Measurements from ENCODE around the gene TC2N. TPM values are rescaled to one million over a fixed set of nuclear protein-coding genes. Genes with fewer than 3 reads are reported as not detected.

TC2N gene
- total and polyA plus RNA-seq, 2 experiments from 2014 or later, result 0.05 to 0.77 TPM

GRCh38 chr14:91753501-91754128, 113.7 kb downstream of the TC2N start:
- DNase-seq (ENCODE audit: low read depth in 1 of 2, low spot score in 1 of 2), result no peak
- no peaks in the 10 kb centered on the region for H3K9me3 ChIP-seq (ENCODE audit: low read depth)
- no peak overlapping the region for H3K4me3 ChIP-seq
- H3K36me3 ChIP-seq, result no peaks in the 10 kb centered on the region
- TF ChIP-seq, protein P1, sequence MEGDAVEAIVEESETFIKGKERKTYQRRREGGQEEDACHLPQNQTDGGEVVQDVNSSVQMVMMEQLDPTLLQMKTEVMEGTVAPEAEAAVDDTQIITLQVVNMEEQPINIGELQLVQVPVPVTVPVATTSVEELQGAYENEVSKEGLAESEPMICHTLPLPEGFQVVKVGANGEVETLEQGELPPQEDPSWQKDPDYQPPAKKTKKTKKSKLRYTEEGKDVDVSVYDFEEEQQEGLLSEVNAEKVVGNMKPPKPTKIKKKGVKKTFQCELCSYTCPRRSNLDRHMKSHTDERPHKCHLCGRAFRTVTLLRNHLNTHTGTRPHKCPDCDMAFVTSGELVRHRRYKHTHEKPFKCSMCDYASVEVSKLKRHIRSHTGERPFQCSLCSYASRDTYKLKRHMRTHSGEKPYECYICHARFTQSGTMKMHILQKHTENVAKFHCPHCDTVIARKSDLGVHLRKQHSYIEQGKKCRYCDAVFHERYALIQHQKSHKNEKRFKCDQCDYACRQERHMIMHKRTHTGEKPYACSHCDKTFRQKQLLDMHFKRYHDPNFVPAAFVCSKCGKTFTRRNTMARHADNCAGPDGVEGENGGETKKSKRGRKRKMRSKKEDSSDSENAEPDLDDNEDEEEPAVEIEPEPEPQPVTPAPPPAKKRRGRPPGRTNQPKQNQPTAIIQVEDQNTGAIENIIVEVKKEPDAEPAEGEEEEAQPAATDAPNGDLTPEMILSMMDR (IDR thresholded peaks at IDR 0.05; ENCODE audit: low read depth, low read length), result no peak
- no peak overlapping the region for H3K27ac ChIP-seq
- H3K4me1 ChIP-seq (ENCODE audit: low read depth), result peaks cover 38% of the 10 kb centered on the region
- no peaks in the 10 kb centered on the region for H3K27me3 ChIP-seq

DNA sequence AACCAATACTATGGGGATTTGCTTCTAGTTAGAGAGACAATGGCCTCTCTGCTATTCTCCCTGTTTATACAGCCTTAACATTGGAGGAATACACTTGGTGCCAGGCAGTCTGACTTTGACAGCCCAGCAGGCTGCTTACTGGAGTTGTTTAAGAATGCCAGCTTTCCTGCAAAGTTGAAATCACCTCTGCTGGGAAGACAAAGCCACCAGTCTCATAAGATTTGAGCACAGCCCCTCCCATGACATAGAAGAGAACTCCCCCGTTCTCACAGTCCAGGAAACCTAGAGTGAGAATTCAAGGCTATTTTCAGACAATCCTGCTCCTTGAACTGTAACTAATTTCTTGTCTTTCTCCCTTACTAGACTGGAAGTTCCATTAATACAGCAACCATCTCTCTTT, 114.4 kb downstream of the TC2N start:
- H3K9me3 ChIP-seq (ENCODE audit: low read depth), result no peaks in the 10 kb centered on the region
- no peaks in the 10 kb centered on the region for H3K36me3 ChIP-seq
- H3K27me3 ChIP-seq, result no peaks in the 10 kb centered on the region
- peaks cover 38% of the 10 kb centered on the region for H3K4me1 ChIP-seq (ENCODE audit: low read depth)
- no peak overlapping the region for H3K27ac ChIP-seq
- DNase-seq (ENCODE audit: low read depth in 1 of 2, low spot score in 1 of 2), result no peak
- H3K4me3 ChIP-seq, result no peak overlapping the region
- TF ChIP-seq, protein P1 (IDR thresholded peaks at IDR 0.05; ENCODE audit: low read depth, low read length), result no peak

DNA sequence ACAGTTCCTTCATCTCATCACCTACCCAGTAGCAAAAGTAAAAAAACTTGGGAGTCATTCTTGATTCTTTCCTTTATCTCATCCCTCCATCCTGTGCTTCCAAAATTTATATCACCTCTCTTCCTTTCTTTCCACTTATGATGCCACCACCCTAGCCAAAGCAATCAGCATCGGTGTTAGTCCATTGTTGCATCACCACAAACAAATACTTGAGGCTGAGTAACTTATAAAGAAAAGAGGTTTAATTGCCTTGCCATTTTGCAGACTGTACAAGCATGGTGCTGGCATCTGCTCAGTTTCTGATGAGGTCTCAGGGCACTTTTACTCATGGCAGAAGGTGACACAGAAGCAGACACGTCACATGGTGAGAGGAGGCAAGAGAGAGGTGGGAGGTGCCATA, 115.6 kb downstream of the TC2N start:
- no peak overlapping the region for H3K27ac ChIP-seq
- no peaks in the 10 kb centered on the region for H3K27me3 ChIP-seq
- H3K4me1 ChIP-seq (ENCODE audit: low read depth), result peaks cover 38% of the 10 kb centered on the region
- H3K36me3 ChIP-seq, result no peaks in the 10 kb centered on the region
- DNase-seq (ENCODE audit: low read depth in 1 of 2, low spot score in 1 of 2), result no peak
- no peaks in the 10 kb centered on the region for H3K9me3 ChIP-seq (ENCODE audit: low read depth)
- TF ChIP-seq, protein P1 (IDR thresholded peaks at IDR 0.05; ENCODE audit: low read depth, low read length), result no peak
- H3K4me3 ChIP-seq, result no peak overlapping the region

- Histone ChIP-seq H3K4me3 (no peak overlapping the region), H3K27ac (no peak overlapping the region), H3K36me3 (no peaks in the 10 kb centered on the region), H3K4me1 (ENCODE audit: low read depth) (peaks cover 30% of the 10 kb centered on the region), H3K27me3 (no peaks in the 10 kb centered on the region), H3K9me3 (ENCODE audit: low read depth) (no peaks in the 10 kb centered on the region)
- no peak for DNase-seq (ENCODE audit: low read depth in 1 of 2, low spot score in 1 of 2)
- TF ChIP-seq, protein P1 (IDR thresholded peaks at IDR 0.05; ENCODE audit: low read depth, low read length), result no peak
Observed at GRCh38 chr14:91750634-91751198, 116.6 kb downstream of the TC2N start.

- Histone ChIP-seq H3K4me1 (ENCODE audit: low read depth) (peaks cover 22% of the 10 kb centered on the region), H3K27ac (no peak overlapping the region), H3K4me3 (no peak overlapping the region), H3K9me3 (ENCODE audit: low read depth) (no peaks in the 10 kb centered on the region), H3K27me3 (no peaks in the 10 kb centered on the region), H3K36me3 (no peaks in the 10 kb centered on the region)
- DNase-seq (ENCODE audit: low read depth in 1 of 2, low spot score in 1 of 2), result no peak
- TF ChIP-seq, protein P1 (IDR thresholded peaks at IDR 0.05; ENCODE audit: low read depth, low read length), result no peak
Observed at GRCh38 chr14:91749868-91750267, 117.5 kb downstream of the TC2N start.
